Measurements from ENCODE around the gene INAFM1.
A peak's percentile ranks its signal among the peaks of the same experiment; 100 is the strongest.
"Not testable (repeated sequence)": the region's sequence is repeated elsewhere in the genome, so short reads cannot be mapped to it uniquely, and the experiment has no call there.

INAFM1 gene

GRCh38 chr19:47269596-47269995, 5.1 kb upstream of the INAFM1 start:
- ATAC-seq (replicated peaks) = no peak
- Mint-ChIP-seq H3K27ac (peak overlapping the region; percentile 59), H3K4me1 (peaks cover 17 to 20% of the 10 kb centered on the region in 2 donors), H3K36me3 (peaks cover 34 to 56% of the 10 kb centered on the region in 2 donors), H3K9me3 (no peaks in the 10 kb centered on the region), H3K4me3 (no peak overlapping the region), H3K27me3 (no peaks in the 10 kb centered on the region)
- no peak for DNase-seq

GRCh38 chr19:47270408-47270807, 4.3 kb upstream of the INAFM1 start:
- peaks cover 19 to 25% of the 10 kb centered on the region in 2 donors for H3K4me1 Mint-ChIP-seq
- H3K27ac Mint-ChIP-seq = no peak overlapping the region
- peaks cover 30 to 53% of the 10 kb centered on the region in 2 donors for H3K36me3 Mint-ChIP-seq

DNA sequence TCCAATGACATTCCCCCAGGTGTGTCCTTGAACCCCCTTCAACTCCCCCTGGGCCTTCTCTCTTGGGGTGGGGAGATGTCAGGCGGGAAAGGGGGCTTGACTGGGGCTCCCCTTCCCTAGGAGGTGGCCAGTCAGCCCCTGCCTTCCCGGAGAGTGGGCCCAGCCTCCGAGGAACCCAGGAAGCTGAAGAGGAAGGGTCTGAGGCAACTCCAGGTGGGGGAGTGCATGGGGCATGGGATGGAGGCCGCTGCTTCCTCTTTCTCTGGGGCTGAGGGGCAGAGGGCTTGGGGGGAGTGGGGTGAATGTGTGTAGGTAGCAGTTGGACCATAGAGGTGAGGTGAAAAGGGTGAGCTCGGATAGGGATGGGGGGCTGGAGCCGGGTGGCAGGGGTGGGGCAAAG, 2.7 kb upstream of the INAFM1 start:
- H3K27ac Mint-ChIP-seq = no peak overlapping the region
- no peaks in the 10 kb centered on the region for H3K9me3 Mint-ChIP-seq
- H3K27me3 Mint-ChIP-seq = no peaks in the 10 kb centered on the region
- H3K36me3 Mint-ChIP-seq = peaks cover 20 to 47% of the 10 kb centered on the region in 2 donors
- DNase-seq (no peak), ATAC-seq (replicated peaks) (no peak)
- peak overlapping the region; percentile 84 to 88 for H3K4me3 Mint-ChIP-seq
- H3K4me1 Mint-ChIP-seq = peaks cover 25 to 34% of the 10 kb centered on the region in 2 donors

More at GRCh38 chr19:47270408-47270807, 4.3 kb upstream of the INAFM1 start:
- ATAC-seq (replicated peaks) = no peak
- no peak overlapping the region for H3K4me3 Mint-ChIP-seq
- no peak for DNase-seq
- H3K9me3 Mint-ChIP-seq = no peaks in the 10 kb centered on the region
- no peaks in the 10 kb centered on the region for H3K27me3 Mint-ChIP-seq

- Mint-ChIP-seq H3K27me3 (no peaks in the 10 kb centered on the region), H3K36me3 (peaks cover 16 to 42% of the 10 kb centered on the region in 2 donors), H3K4me3 (peak overlapping the region; percentile 84 to 88), H3K9me3 (no peaks in the 10 kb centered on the region), H3K4me1 (peaks cover 25 to 36% of the 10 kb centered on the region in 2 donors), H3K27ac (peak overlapping the region; percentile 89)
- ATAC-seq (replicated peaks) (no peak), DNase-seq (no peak)
These were observed 2.0 kb upstream of the INAFM1 start for GRCh38 chr19:47272448-47273312.

DNA sequence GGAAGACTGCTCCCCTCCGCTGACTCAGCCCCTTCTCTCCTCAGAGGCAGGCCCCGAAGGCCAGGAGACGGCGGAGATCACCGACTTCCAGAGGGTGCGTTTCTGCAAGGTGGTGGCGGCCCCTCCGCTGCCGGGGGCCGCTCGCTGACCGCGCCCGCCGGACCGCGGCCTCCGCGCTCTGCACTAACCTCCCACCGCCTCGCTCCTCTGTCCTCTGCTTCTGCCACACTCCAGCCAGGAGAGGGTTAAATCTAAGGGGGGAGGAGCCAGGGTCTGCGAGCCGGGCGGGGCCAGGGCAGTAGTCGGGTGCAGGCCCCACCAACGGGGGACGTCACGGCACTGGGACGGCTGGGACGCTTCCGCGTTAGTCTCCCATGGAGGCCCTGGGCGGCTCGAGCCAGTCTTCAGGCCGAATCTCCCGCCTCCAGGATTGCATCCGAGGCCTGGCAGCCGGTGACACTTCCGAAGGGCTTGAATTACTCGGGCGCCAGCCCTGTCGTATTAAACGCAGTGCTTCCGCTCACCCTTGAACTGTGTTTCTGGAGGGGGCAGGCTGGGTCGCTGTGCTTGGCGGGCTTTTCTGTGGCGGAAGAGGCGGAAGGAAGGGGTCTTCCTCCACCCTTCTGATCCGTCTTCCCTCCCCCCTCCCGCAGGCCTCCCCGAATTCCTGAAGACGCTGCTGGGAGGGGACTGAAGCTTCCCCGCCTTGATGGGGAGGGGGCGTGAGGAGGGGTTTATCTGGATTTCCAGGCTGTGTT, 1.2 kb upstream of the INAFM1 start:
- Mint-ChIP-seq H3K4me1 (peaks cover 29 to 40% of the 10 kb centered on the region in 2 donors), H3K27ac (peak overlapping the region; percentile 94), H3K36me3 (peaks cover 16 to 42% of the 10 kb centered on the region in 2 donors), H3K9me3 (no peaks in the 10 kb centered on the region), H3K4me3 (peak overlapping the region; percentile 84 to 88), H3K27me3 (no peaks in the 10 kb centered on the region)
- DNase-seq (peak; percentile 91), ATAC-seq (replicated peaks) (peak; percentile 78 to 80)

GRCh38 chr19:47274891-47275761, 441 bp downstream of the INAFM1 start:
- H3K4me3 Mint-ChIP-seq = peak overlapping the region; percentile 81 to 84
- H3K27ac Mint-ChIP-seq = peak overlapping the region; percentile 86
- peaks cover 16 to 28% of the 10 kb centered on the region in 2 donors for H3K36me3 Mint-ChIP-seq
- H3K27me3 Mint-ChIP-seq = no peaks in the 10 kb centered on the region
- no peaks in the 10 kb centered on the region for H3K9me3 Mint-ChIP-seq
- peak; percentile 30 to 33 for ATAC-seq (replicated peaks)
- no peak for DNase-seq
- H3K4me1 Mint-ChIP-seq = peaks cover 33 to 40% of the 10 kb centered on the region in 2 donors

DNA sequence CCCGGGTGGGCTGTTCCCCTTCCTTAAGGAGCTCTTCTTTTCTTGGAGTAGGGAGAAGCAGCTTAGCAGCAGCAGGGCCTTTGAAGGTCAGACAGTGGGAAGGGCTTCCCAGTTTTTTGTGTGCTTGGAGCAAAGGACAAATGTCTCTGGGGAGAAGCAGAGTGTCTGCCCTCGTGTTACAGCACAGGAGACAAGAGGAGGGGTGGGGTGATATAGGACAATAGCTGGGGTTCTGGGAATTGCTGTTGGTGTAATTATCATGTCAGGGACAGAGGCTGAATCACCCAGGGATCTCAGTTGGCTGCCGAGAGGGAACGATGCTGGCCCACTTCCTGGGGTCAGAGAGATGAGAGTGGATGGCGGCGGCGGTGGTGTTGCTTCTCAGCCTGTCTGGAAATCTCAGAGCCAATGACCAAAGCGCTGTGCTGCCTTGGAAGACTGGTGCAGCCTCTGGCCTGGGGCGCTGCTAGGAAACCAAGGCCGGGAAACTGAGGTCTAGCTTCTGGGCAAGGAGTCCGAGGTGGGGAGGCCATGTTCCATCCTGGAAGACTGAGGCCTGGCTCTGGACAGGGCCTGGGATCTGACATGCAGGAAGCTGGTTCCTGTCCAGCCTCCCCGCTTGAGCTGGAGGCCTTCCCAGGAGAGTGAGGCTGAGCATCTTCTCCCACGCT, 1.2 kb downstream of the INAFM1 start:
- DNase-seq (no peak), ATAC-seq (replicated peaks) (no peak)
- H3K9me3 Mint-ChIP-seq = no peaks in the 10 kb centered on the region
- H3K27me3 Mint-ChIP-seq = no peaks in the 10 kb centered on the region
- H3K27ac Mint-ChIP-seq = peak overlapping the region; percentile 86
- H3K36me3 Mint-ChIP-seq = peaks cover 12 to 20% of the 10 kb centered on the region in 2 donors
- peaks cover 31 to 40% of the 10 kb centered on the region in 2 donors for H3K4me1 Mint-ChIP-seq
- peak overlapping the region; percentile 81 to 84 for H3K4me3 Mint-ChIP-seq

DNA sequence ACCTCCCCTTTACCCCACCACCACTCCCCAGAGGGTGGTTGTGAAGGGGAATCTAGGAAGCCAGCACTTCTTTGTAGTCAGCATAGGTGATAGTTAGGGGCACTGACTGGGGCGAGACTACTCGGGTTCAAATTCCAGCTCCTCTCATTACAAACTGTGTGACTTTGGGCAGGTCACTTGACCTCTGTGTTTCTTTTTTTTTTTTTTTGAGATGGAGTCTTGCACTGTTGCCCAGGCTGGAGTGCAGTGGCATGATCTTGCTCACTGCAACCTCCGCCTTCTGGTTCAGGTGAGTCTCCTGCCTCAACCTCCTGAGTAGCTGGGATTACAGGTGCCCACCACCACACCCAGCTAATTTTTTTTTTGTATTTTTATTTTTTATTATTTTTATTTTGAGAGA, 1.8 kb downstream of the INAFM1 start:
- not testable (repeated sequence) for H3K4me3 Mint-ChIP-seq; H3K27me3 Mint-ChIP-seq; DNase-seq; H3K27ac Mint-ChIP-seq; ATAC-seq (replicated peaks); H3K9me3 Mint-ChIP-seq
- peaks cover 8 to 15% of the 10 kb centered on the region in 2 donors for H3K36me3 Mint-ChIP-seq
- H3K4me1 Mint-ChIP-seq = peaks cover 28 to 37% of the 10 kb centered on the region in 2 donors

GRCh38 chr19:47280183-47280797, 5.6 kb downstream of the INAFM1 start:
- Mint-ChIP-seq H3K9me3 (no peaks in the 10 kb centered on the region), H3K4me1 (peaks cover 19 to 28% of the 10 kb centered on the region in 2 donors), H3K36me3 (peaks cover 3 to 5% of the 10 kb centered on the region in 2 donors), H3K27ac (no peak overlapping the region), H3K27me3 (no peaks in the 10 kb centered on the region), H3K4me3 (no peak overlapping the region)
- ATAC-seq (replicated peaks) (peak; percentile 54 to 62), DNase-seq (no peak)

- peaks cover 0 to under 1% of the 10 kb centered on the region in 2 donors for H3K9me3 Mint-ChIP-seq
These were observed 8.8 kb downstream of the INAFM1 start for GRCh38 chr19:47283405-47284059.

GRCh38 chr19:47284324-47284899, 9.7 kb downstream of the INAFM1 start:
- Mint-ChIP-seq H3K27me3 (no peaks in the 10 kb centered on the region), H3K4me1 (peaks cover 19 to 27% of the 10 kb centered on the region in 2 donors), H3K36me3 (peaks cover 0 to 3% of the 10 kb centered on the region in 2 donors), H3K9me3 (peaks cover 0 to 3% of the 10 kb centered on the region in 2 donors), H3K27ac (no peak overlapping the region), H3K4me3 (no peak overlapping the region)
- ATAC-seq (replicated peaks) (no peak), DNase-seq (no peak)

More at GRCh38 chr19:47283405-47284059, 8.8 kb downstream of the INAFM1 start:
- Mint-ChIP-seq H3K27ac (no peak overlapping the region), H3K36me3 (peaks cover 0 to 3% of the 10 kb centered on the region in 2 donors), H3K4me3 (no peak overlapping the region), H3K27me3 (no peaks in the 10 kb centered on the region), H3K4me1 (peaks cover 12 to 18% of the 10 kb centered on the region in 2 donors)
- DNase-seq = no peak
- ATAC-seq (replicated peaks) = no peak

- peaks cover 11 to 20% of the 10 kb centered on the region in 2 donors for H3K4me1 Mint-ChIP-seq
- peaks cover under 1% of the 10 kb centered on the region in 2 donors for H3K27me3 Mint-ChIP-seq
- H3K9me3 Mint-ChIP-seq = no peaks in the 10 kb centered on the region
- peak; percentile 70 for DNase-seq
- H3K4me3 Mint-ChIP-seq = no peak overlapping the region
- no peak overlapping the region for H3K27ac Mint-ChIP-seq
- no peaks in the 10 kb centered on the region for H3K36me3 Mint-ChIP-seq
- peak; percentile 96 to 97 for ATAC-seq (replicated peaks)
These were observed 21.4 kb downstream of the INAFM1 start for GRCh38 chr19:47296036-47296435.
